Esophagus squamous epithelium (tissue), 5 donors: ENCODE results near the gene NKAIN4. TPM values are rescaled to one million over a fixed set of nuclear protein-coding genes. Genes with fewer than 3 reads are reported as not detected.

Source experiments
- DNase-seq: peaks from one replicate; lab custom pipeline; 2025; lab: John Stamatoyannopoulos, UW
- H3K27ac ChIP-seq, 4 donors: fragments of 200-600 bp; sonication (generic); one replicate each; pipeline ENCODE4 v1.5.1; 2016 to 2019; ENCODE audit warnings: mild to moderate bottlenecking in 1 of 4
- H3K27me3 ChIP-seq, 4 donors: fragments of 200-600 bp; sonication (generic); 1 replicate in 3 of 4; 2 replicates in 1 of 4; pipeline versions ENCODE4 v1.5.1 to v1.6.0; 2017 to 2021; ENCODE audit warnings: antibody characterized with exemption in 1 of 4
- H3K36me3 ChIP-seq, 3 donors: fragments of 200-600 bp; sonication (generic); one replicate each; pipeline ENCODE4 v1.5.1; 2016 to 2019
- H3K4me1 ChIP-seq, 3 donors: fragments of 200-600 bp; sonication (generic); one replicate each; pipeline ENCODE4 v1.5.1; 2017 to 2019
- H3K4me3 ChIP-seq, 4 donors: fragments of 200-600 bp; sonication (generic); 1 replicate in 3 of 4; 2 replicates in 1 of 4; pipeline ENCODE4 v1.5.1; 2016 to 2019; ENCODE audit warnings: mild to moderate bottlenecking in 2 of 4, moderate library complexity in 1 of 4
- H3K9me3 ChIP-seq, 3 donors: fragments of 200-600 bp; sonication (generic); one replicate each; pipeline ENCODE4 v1.5.1; 2016 to 2019
- POLR2A ChIP-seq, 4 donors: fragments of 450-650 bp; IDR thresholded peaks; one replicate each; pipeline ENCODE4 v1.6.1; 2017; ENCODE audit warnings: antibody characterized with exemption in 4 of 4, mild to moderate bottlenecking in 4 of 4, moderate library complexity in 3 of 4
- WGBS, 2 donors: methylation state at CpG; one replicate each; pipeline ENCODE4 v1.1.5; 2018; 5-methylcytosine and 5-hydroxymethylcytosine counted together
- intact Hi-C: fragments of 100-400 bp; cut with DNase I; formaldehyde crosslinking; loops from one replicate; pipeline ENCODE4 v1.15.0; 2022
- total RNA-seq, 4 donors: library from RNA; depleted of rRNA; stranded (reverse); fragments of >200 nt; gene quantifications; one replicate each; pipeline ENCODE4 v1.1.0, GENCODE V29; 2016
- TF ChIP-seq, protein P1 (sequence below), 6 experiments: fragments of 450-650 bp in 4 of 6; fragments of 200-600 bp in 2 of 6; sonication (generic) in 2 of 6; IDR thresholded peaks; one replicate each; pipeline ENCODE4 v1.5.1; 2016 to 2019; ENCODE audit warnings: antibody characterized with exemption in 6 of 6, mild to moderate bottlenecking in 4 of 6, moderate library complexity in 4 of 6
- donor health status: DM: yes; HTN: yes; CAD: no.

Gene NKAIN4
- total RNA-seq, 4 donors from 2014 or later, result not detected

DNA sequence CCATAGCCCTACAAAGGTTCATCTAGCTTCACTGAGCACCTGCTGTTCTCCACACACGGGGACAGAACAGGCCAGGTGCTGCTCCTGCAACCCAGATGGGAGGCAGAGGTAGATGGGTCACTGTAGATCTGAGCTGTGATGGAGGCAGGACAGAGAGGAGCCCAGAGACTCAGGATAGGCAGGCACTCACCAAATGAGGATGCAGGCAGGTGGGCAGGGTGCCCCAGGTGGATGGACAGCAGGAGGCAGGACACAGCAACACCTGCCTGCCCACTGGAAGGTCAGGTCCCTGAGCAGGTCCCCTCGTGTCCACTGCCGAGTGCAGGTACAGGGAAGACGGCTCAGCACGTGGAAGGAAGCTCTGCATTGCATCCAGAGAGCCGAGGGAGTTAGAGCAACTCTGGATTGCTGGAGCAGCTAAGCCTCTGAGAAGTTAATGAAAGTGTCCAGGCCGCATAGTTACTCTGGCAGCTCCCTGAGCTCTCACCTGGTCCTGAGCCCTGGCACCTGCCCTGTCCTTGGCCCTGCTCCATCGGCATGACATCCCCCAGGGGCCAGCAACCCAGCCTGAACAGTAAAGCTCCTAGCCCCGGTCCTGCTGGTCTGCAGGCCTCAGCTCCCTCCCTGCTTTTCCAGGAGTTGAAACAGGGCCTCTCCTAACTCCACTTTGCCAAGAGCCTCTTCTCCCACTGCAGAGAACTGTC, 33.4 kb downstream of the NKAIN4 start:
- H3K4me1 ChIP-seq, result peaks cover 6 to 15% (median 8%) of the 10 kb centered on the region in 3 donors
- H3K27me3 ChIP-seq, result peaks cover 0 to 47% (median 0%) of the 10 kb centered on the region in 4 donors
- WGBS, 2 donors, result 47 to 74% methylated on average over 3 to 5 of the region's 9 CpGs
- intact Hi-C loops, result no loop called here
- H3K36me3 ChIP-seq, result no peaks in the 10 kb centered on the region
- no peak overlapping the region for H3K4me3 ChIP-seq
- H3K9me3 ChIP-seq, result no peaks in the 10 kb centered on the region
- TF ChIP-seq, protein P1, sequence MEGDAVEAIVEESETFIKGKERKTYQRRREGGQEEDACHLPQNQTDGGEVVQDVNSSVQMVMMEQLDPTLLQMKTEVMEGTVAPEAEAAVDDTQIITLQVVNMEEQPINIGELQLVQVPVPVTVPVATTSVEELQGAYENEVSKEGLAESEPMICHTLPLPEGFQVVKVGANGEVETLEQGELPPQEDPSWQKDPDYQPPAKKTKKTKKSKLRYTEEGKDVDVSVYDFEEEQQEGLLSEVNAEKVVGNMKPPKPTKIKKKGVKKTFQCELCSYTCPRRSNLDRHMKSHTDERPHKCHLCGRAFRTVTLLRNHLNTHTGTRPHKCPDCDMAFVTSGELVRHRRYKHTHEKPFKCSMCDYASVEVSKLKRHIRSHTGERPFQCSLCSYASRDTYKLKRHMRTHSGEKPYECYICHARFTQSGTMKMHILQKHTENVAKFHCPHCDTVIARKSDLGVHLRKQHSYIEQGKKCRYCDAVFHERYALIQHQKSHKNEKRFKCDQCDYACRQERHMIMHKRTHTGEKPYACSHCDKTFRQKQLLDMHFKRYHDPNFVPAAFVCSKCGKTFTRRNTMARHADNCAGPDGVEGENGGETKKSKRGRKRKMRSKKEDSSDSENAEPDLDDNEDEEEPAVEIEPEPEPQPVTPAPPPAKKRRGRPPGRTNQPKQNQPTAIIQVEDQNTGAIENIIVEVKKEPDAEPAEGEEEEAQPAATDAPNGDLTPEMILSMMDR (IDR thresholded peaks at IDR 0.05), result no peak
- no peak for TF ChIP-seq POLR2A (IDR thresholded peaks at IDR 0.05)
- DNase-seq, result no peak
- H3K27ac ChIP-seq, result no peak overlapping the region

DNA sequence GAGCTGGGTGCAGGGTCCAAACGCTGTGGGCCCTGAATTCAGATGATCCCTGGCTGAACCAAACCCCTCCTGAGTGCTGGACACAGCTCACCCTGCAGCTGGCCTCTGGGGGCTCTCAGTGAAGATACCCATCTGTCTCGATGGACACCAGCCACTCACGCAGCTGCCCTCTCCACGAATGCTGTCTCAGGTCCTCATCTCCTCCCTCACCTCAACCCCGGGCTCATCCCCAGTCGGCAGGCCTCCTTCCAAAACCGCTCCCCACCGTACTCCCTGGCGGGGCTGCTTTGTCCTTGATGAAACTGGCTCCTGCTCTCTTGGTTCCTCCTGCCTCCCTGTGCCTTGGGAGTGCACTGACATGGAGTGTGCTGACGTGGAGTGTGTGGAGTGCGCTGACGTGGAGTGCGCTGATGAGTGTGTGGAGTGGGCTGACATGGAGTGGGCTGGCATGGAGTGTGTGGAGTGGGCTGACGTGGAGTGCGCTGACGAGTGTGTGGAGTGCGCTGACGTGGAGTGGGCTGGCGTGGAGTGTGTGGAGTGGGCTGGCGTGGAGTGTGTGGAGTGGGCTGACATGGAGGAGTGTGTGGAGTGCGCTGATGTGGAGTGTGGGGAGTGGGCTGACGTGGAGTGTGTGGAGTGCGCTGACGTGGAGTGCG, 34.3 kb downstream of the NKAIN4 start:
- DNase-seq, result no peak
- TF ChIP-seq, protein P1 (IDR thresholded peaks at IDR 0.05), result no peak
- no peak for TF ChIP-seq POLR2A (IDR thresholded peaks at IDR 0.05)
- H3K9me3 ChIP-seq, result no peaks in the 10 kb centered on the region
- no peaks in the 10 kb centered on the region for H3K36me3 ChIP-seq
- H3K27me3 ChIP-seq, result peaks cover 0 to 47% (median 0%) of the 10 kb centered on the region in 4 donors
- H3K27ac ChIP-seq, result no peak overlapping the region
- 76 to 83% methylated on average over 20 to 22 of the region's 25 CpGs for WGBS, 2 donors
- intact Hi-C loops, result no loop called here
- no peak overlapping the region for H3K4me3 ChIP-seq
- H3K4me1 ChIP-seq, result peaks cover 8 to 20% (median 10%) of the 10 kb centered on the region in 3 donors

DNA sequence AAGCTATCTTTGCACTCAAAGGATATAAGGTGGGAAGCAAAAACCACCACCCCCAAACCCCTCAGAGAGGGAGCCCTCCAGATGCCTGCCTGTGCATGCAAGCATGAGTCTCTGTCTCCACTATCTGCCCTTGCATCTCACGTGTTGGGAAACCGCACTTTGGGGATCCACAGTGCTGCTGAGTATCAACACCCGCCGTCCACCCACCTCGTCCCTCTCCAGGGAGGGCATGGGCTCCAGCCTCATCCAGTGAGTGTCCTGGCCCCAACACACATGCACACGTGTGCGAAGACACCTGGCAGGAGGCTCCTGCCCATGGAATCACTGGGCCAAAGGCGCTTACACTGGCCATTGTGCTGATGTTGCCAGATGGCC, 34.8 kb downstream of the NKAIN4 start:
- no peak for DNase-seq
- Histone ChIP-seq H3K4me1 (peaks cover 14 to 20% (median 16%) of the 10 kb centered on the region in 3 donors), H3K36me3 (peaks cover 0 to 3% (median 0%) of the 10 kb centered on the region in 3 donors), H3K9me3 (no peaks in the 10 kb centered on the region), H3K27ac (no peak overlapping the region), H3K27me3 (peaks cover 0 to 47% (median 0%) of the 10 kb centered on the region in 4 donors), H3K4me3 (no peak overlapping the region)
- intact Hi-C loops, result no loop called here
- whole genome bisulfite sequencing, 2 donors, result 68 to 76% methylated on average over 4 to 6 of the region's 8 CpGs
- no peak for TF ChIP-seq POLR2A (IDR thresholded peaks at IDR 0.05)
- TF ChIP-seq, protein P1 (IDR thresholded peaks at IDR 0.05), result no peak

DNA sequence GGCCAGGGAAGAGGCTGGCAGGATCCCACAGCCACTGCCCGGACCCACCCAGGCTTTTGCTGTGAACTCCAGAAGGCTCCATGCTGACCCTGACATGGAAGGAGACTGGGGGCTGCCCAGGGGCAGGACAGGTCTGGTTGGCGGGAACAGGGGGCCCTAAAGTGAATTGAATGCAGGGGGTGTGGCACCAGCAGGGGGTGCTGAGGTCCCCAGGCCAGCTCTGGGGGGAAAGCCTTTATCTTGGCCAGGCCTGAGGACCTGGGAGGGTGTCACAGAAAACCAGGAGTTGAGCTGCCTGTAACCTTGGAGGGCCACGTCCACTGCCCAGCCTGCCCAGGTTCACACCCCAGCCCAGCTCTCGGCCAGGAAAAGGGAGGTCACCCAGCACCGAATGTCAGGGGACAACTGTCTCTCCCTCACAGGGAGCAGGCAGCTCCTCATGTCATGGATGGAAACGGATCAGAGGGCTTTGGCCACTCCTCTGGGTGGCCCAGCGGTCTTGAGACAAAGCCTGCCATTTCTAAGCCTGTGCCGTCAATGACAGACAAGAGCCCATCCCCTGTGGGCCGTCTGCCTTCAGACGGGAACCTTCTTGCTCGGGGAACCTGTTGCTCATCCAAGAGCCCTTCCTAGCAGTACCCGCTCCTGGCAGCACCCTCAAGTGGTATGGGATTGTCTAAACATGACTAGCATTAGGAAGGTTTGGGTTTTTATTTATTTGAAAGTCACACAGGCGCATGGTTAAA, 35.4 kb downstream of the NKAIN4 start:
- H3K36me3 ChIP-seq, result peaks cover 0 to 9% (median 0%) of the 10 kb centered on the region in 3 donors
- H3K4me1 ChIP-seq, result peaks cover 17 to 24% (median 19%) of the 10 kb centered on the region in 3 donors
- no peak for DNase-seq
- 70 to 77% methylated on average over 2 to 3 of the region's 13 CpGs for WGBS, 2 donors
- H3K27me3 ChIP-seq, result peaks cover 0 to 47% (median 0%) of the 10 kb centered on the region in 4 donors
- TF ChIP-seq POLR2A (IDR thresholded peaks at IDR 0.05), result no peak
- TF ChIP-seq, protein P1 (IDR thresholded peaks at IDR 0.05), result no peak
- intact Hi-C loops, result no loop called here
- no peak overlapping the region for H3K4me3 ChIP-seq
- no peak overlapping the region for H3K27ac ChIP-seq
- no peaks in the 10 kb centered on the region for H3K9me3 ChIP-seq
